22Rv1 (cell line): ENCODE data around the gene GPC4.

Source experiments
- ZFX ChIP-seq: fragments of 450-650 bp; IDR thresholded peaks from 2 replicates; pipeline ENCODE4 v1.6.1; 2017; ENCODE audit warnings: antibody characterized with exemption, borderline replicate concordance
- TF ChIP-seq, protein P1 (sequence below): fragments of 450-650 bp; IDR thresholded peaks from 2 replicates; pipeline ENCODE4 v1.5.1; 2017; ENCODE audit warnings: mild to moderate bottlenecking

DNA sequence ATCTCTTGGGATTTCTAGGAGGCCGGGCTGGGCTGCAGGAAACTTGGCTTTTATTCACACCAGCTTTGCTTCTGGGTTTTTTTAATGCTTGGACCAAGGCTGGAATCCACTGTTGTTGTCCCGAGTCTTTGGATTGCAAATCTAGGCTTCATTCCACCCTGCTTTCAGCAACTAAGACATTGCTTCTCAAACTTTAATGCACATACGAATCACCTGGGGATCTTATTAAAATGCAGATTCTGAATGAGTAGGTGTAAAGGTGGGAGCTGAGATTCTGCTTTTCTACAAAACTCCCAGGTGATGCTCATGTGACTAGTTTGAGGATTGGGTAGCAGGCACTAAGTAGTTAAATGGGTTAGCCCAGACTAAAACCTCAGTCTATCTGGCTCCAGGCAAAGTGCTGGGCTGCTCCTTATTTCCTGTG lies 39.2 kb upstream of the GPC4 start:
- TF ChIP-seq, protein P1, sequence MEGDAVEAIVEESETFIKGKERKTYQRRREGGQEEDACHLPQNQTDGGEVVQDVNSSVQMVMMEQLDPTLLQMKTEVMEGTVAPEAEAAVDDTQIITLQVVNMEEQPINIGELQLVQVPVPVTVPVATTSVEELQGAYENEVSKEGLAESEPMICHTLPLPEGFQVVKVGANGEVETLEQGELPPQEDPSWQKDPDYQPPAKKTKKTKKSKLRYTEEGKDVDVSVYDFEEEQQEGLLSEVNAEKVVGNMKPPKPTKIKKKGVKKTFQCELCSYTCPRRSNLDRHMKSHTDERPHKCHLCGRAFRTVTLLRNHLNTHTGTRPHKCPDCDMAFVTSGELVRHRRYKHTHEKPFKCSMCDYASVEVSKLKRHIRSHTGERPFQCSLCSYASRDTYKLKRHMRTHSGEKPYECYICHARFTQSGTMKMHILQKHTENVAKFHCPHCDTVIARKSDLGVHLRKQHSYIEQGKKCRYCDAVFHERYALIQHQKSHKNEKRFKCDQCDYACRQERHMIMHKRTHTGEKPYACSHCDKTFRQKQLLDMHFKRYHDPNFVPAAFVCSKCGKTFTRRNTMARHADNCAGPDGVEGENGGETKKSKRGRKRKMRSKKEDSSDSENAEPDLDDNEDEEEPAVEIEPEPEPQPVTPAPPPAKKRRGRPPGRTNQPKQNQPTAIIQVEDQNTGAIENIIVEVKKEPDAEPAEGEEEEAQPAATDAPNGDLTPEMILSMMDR: no peak
- TF ChIP-seq ZFX: no peak
